OCI-LY1 (cell line): ENCODE measurements around the gene WNT11.

Source experiments
- H2AFZ ChIP-seq: fragments of 200-600 bp; sonication (generic), shearing (Covaris generic); 2 replicates; pipeline ENCODE4 v1.6.0; 2014; ENCODE audit warnings: antibody characterized with exemption, mild to moderate bottlenecking, low read length
- H3F3A ChIP-seq: fragments of 200-600 bp; sonication (generic), shearing (Covaris generic); 2 replicates; pipeline ENCODE4 v1.6.0; 2014; ENCODE audit warnings: mild to moderate bottlenecking, antibody characterized with exemption, low read length, moderate library complexity; ENCODE audit not compliant: insufficient read depth
- H3K27ac ChIP-seq: fragments of 200-600 bp; sonication (generic); 2 replicates; pipeline ENCODE4 v1.5.1; 2014; ENCODE audit warnings: low read length, mixed run types, mild to moderate bottlenecking, low read depth; ENCODE audit not compliant: poor library complexity, severe bottlenecking
- H3K27me3 ChIP-seq: fragments of 200-600 bp; sonication (generic); 2 replicates; pipeline ENCODE4 v1.6.0; 2014; ENCODE audit warnings: antibody characterized with exemption, mild to moderate bottlenecking, low read length, moderate library complexity; ENCODE audit not compliant: insufficient read depth
- H3K36me3 ChIP-seq: fragments of 200-600 bp; sonication (generic); 2 replicates; pipeline ENCODE4 v1.6.1; 2014; ENCODE audit warnings: mild to moderate bottlenecking, antibody characterized with exemption, low read length, moderate library complexity, mixed read lengths; ENCODE audit not compliant: insufficient read depth
- H3K4me1 ChIP-seq: fragments of 200-600 bp; sonication (generic); 2 replicates; pipeline ENCODE4 v1.5.1; 2014; ENCODE audit warnings: mild to moderate bottlenecking, low read length, moderate library complexity; ENCODE audit not compliant: insufficient read depth, severe bottlenecking
- H3K4me2 ChIP-seq: fragments of 200-600 bp; sonication (generic), shearing (Covaris generic); 2 replicates; pipeline ENCODE4 v1.6.1; 2014; ENCODE audit warnings: low read length
- H3K4me3 ChIP-seq: fragments of 200-600 bp; sonication (generic); 2 replicates; pipeline ENCODE4 v1.5.1; 2014; ENCODE audit warnings: low read length, low read depth, mild to moderate bottlenecking, mixed read lengths; ENCODE audit not compliant: poor library complexity, severe bottlenecking
- H3K79me2 ChIP-seq: fragments of 200-600 bp; shearing (Covaris generic); 2 replicates; pipeline ENCODE4 v1.6.1; 2016; ENCODE audit warnings: mixed run types, low read length, mixed read lengths; ENCODE audit not compliant: insufficient read depth
- H3K9ac ChIP-seq: fragments of 200-600 bp; sonication (generic), shearing (Covaris generic); 2 replicates; pipeline ENCODE4 v1.6.1; 2014; ENCODE audit warnings: mild to moderate bottlenecking, low read length, mixed read lengths
- H3K9me2 ChIP-seq: fragments of 200-600 bp; sonication (generic), shearing (Covaris generic); 2 replicates; pipeline ENCODE4 v1.6.1; 2014; ENCODE audit warnings: low read depth, mild to moderate bottlenecking, low read length, mixed read lengths
- H3K9me3 ChIP-seq: fragments of 200-600 bp; shearing (Covaris generic); 2 replicates; pipeline ENCODE4 v1.6.1; 2014; ENCODE audit warnings: low read length, mixed read lengths
- H4K20me1 ChIP-seq: fragments of 200-600 bp; sonication (generic), shearing (Covaris generic); 2 replicates; pipeline ENCODE4 v1.6.0; 2016; ENCODE audit warnings: mild to moderate bottlenecking, low read length; ENCODE audit not compliant: insufficient read depth
- EZH2 ChIP-seq: fragments of 200-600 bp; sonication (generic), shearing (Covaris generic); IDR thresholded peaks from 2 replicates; pipeline ENCODE4 v1.8.0; 2017; ENCODE audit warnings: borderline replicate concordance, mixed run types, mild to moderate bottlenecking, antibody characterized with exemption, low read length, moderate library complexity, mixed read lengths
- TF ChIP-seq, protein P1 (sequence below): fragments of 200-600 bp; sonication (generic), shearing (Covaris generic); IDR thresholded peaks from 2 replicates; pipeline ENCODE4 v1.5.1; 2017; ENCODE audit warnings: mild to moderate bottlenecking, antibody characterized with exemption, low read length, moderate library complexity, mixed read lengths

WNT11 gene

GRCh38 chr11:76139314-76139713 is 67.0 kb downstream of the WNT11 start:
- H3K4me1 ChIP-seq = peaks cover 8% of the 10 kb centered on the region
- H3K4me2 ChIP-seq = no peak overlapping the region
- TF ChIP-seq, protein P1, sequence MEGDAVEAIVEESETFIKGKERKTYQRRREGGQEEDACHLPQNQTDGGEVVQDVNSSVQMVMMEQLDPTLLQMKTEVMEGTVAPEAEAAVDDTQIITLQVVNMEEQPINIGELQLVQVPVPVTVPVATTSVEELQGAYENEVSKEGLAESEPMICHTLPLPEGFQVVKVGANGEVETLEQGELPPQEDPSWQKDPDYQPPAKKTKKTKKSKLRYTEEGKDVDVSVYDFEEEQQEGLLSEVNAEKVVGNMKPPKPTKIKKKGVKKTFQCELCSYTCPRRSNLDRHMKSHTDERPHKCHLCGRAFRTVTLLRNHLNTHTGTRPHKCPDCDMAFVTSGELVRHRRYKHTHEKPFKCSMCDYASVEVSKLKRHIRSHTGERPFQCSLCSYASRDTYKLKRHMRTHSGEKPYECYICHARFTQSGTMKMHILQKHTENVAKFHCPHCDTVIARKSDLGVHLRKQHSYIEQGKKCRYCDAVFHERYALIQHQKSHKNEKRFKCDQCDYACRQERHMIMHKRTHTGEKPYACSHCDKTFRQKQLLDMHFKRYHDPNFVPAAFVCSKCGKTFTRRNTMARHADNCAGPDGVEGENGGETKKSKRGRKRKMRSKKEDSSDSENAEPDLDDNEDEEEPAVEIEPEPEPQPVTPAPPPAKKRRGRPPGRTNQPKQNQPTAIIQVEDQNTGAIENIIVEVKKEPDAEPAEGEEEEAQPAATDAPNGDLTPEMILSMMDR = no peak
- TF ChIP-seq EZH2 = no peak
- no peaks in the 10 kb centered on the region for H3K79me2 ChIP-seq
- H3K9me2 ChIP-seq = no peaks in the 10 kb centered on the region
- H3K4me3 ChIP-seq = no peak overlapping the region
- no peaks in the 10 kb centered on the region for H3F3A ChIP-seq
- no peak overlapping the region for H2AFZ ChIP-seq
- no peaks in the 10 kb centered on the region for H3K27me3 ChIP-seq
- no peak overlapping the region for H3K27ac ChIP-seq
- no peak overlapping the region for H3K9ac ChIP-seq
- H4K20me1 ChIP-seq = no peaks in the 10 kb centered on the region
- H3K9me3 ChIP-seq = no peaks in the 10 kb centered on the region
- peaks cover 52% of the 10 kb centered on the region for H3K36me3 ChIP-seq
